GM12878 (cell line): ENCODE data around the gene ZCCHC17. TPM values are rescaled to one million over a fixed set of nuclear protein-coding genes. Genes with fewer than 3 reads are reported as not detected.

ENCODE experiments used
- ATF3 ChIP-seq: IDR thresholded peaks from 2 replicates; pipeline ENCODE4 v1.6.1; 2011; ENCODE audit warnings: low read depth, mild to moderate bottlenecking, low read length, moderate library complexity, borderline replicate concordance; ENCODE audit errors: extremely low read depth
- ATF7 ChIP-seq: fragments of 450-650 bp; IDR thresholded peaks from 2 replicates; pipeline ENCODE4 v1.6.1; 2016; ENCODE audit warnings: low read depth, mild to moderate bottlenecking
- BCL11A ChIP-seq: IDR thresholded peaks from 2 replicates; pipeline ENCODE4 v1.6.1; 2011; ENCODE audit warnings: low read depth, low read length
- BMI1 ChIP-seq: fragments of 450-650 bp; IDR thresholded peaks from 2 replicates; pipeline ENCODE4 v1.6.1; 2016; ENCODE audit warnings: mild to moderate bottlenecking, moderate library complexity, borderline replicate concordance
- BRCA1 ChIP-seq: IDR thresholded peaks from 2 replicates; pipeline ENCODE4 v1.6.1; 2011; ENCODE audit warnings: low read depth, low read length, improper control_type of control experiment
- CEBPB ChIP-seq, 2 experiments: fragments of 150-350 bp in 1 of 2; IDR thresholded peaks; 2 replicates each; pipeline ENCODE4 v1.6.1; 2012 to 2014; ENCODE audit warnings: low read depth in 2 of 2, low read length in 2 of 2, borderline replicate concordance in 1 of 2, inconsistent platforms in 1 of 2
- CHD2 ChIP-seq: IDR thresholded peaks from 2 replicates; pipeline ENCODE4 v1.6.1; 2011; ENCODE audit warnings: low read depth, low read length, improper control_type of control experiment, borderline replicate concordance
- CTCF ChIP-seq, 3 experiments: IDR thresholded peaks in 2 of 3; conservative IDR thresholded peaks in 1 of 3; 2 replicates each; pipeline ENCODE4 v1.5.1; 2011; ENCODE audit warnings: low read depth in 3 of 3, low read length in 3 of 3, mild to moderate bottlenecking in 3 of 3, control low read depth in 2 of 3, moderate library complexity in 2 of 3, inconsistent platforms in 1 of 3, mixed read lengths in 1 of 3; ENCODE audit not compliant: control insufficient read depth in 2 of 3, insufficient read depth in 1 of 3; ENCODE audit errors: extremely low read depth in 1 of 3
- DPF2 ChIP-seq: fragments of 450-650 bp; IDR thresholded peaks from 2 replicates; pipeline ENCODE4 v1.6.1; 2017; ENCODE audit warnings: mild to moderate bottlenecking
- ETV6 ChIP-seq, 2 experiments: fragments of 450-650 bp in 1 of 2; IDR thresholded peaks in 1 of 2; conservative IDR thresholded peaks in 1 of 2; 2 replicates each; pipeline ENCODE4 v1.6.1; 2014; ENCODE audit warnings: antibody characterized with exemption in 1 of 2, borderline replicate concordance in 1 of 2, low read depth in 1 of 2, mild to moderate bottlenecking in 1 of 2, moderate library complexity in 1 of 2
- IKZF1 ChIP-seq: fragments of 450-650 bp; conservative IDR thresholded peaks from 2 replicates; pipeline ENCODE4 v1.6.1; 2017; ENCODE audit warnings: antibody characterized with exemption, mild to moderate bottlenecking
- IRF4 ChIP-seq: IDR thresholded peaks from 2 replicates; pipeline ENCODE4 v1.6.1; 2011; ENCODE audit warnings: low read depth, low read length
- IRF5 ChIP-seq: fragments of 450-650 bp; IDR thresholded peaks from 2 replicates; pipeline ENCODE4 v1.6.1; 2017; ENCODE audit warnings: borderline replicate concordance
- KAT2A ChIP-seq: conservative IDR thresholded peaks from 2 replicates; pipeline ENCODE4 v1.6.1; 2011; ENCODE audit warnings: low read depth, low read length; ENCODE audit not compliant: control insufficient read depth
- MTA3 ChIP-seq: IDR thresholded peaks from 2 replicates; pipeline ENCODE4 v1.6.1; 2012; ENCODE audit warnings: low read length, inconsistent platforms, borderline replicate concordance
- MXI1 ChIP-seq: fragments of 150-350 bp; IDR thresholded peaks from 2 replicates; pipeline ENCODE4 v1.6.1; 2011; ENCODE audit warnings: low read depth, mild to moderate bottlenecking, inconsistent platforms, low read length, improper control_type of control experiment
- NFXL1 ChIP-seq: fragments of 450-650 bp; IDR thresholded peaks from 2 replicates; pipeline ENCODE4 v1.6.1; 2017; ENCODE audit warnings: antibody characterized with exemption, mild to moderate bottlenecking, borderline replicate concordance
- NFYB ChIP-seq: IDR thresholded peaks from 2 replicates; pipeline ENCODE4 v1.6.1; 2011; ENCODE audit warnings: low read depth, mild to moderate bottlenecking, low read length, improper control_type of control experiment, moderate library complexity; ENCODE audit not compliant: insufficient read depth
- PBX3 ChIP-seq: IDR thresholded peaks from 2 replicates; pipeline ENCODE4 v1.6.1; 2011; ENCODE audit warnings: mild to moderate bottlenecking, low read depth, low read length, moderate library complexity; ENCODE audit not compliant: insufficient replicate concordance
- POLR2AphosphoS5 ChIP-seq: IDR thresholded peaks from 2 replicates; pipeline ENCODE4 v1.6.1; 2011; ENCODE audit warnings: mild to moderate bottlenecking, low read length, inconsistent platforms
- RCOR1 ChIP-seq: conservative IDR thresholded peaks from 2 replicates; pipeline ENCODE4 v1.6.1; 2012; ENCODE audit warnings: low read depth, low read length, improper control_type of control experiment
- RUNX3 ChIP-seq: IDR thresholded peaks from 2 replicates; pipeline ENCODE4 v1.6.1; 2012; ENCODE audit warnings: low read length, inconsistent platforms
- SMARCA5 ChIP-seq: fragments of 450-650 bp; IDR thresholded peaks from 2 replicates; pipeline ENCODE4 v1.6.1; 2017; ENCODE audit warnings: mild to moderate bottlenecking
- SRF ChIP-seq, 2 experiments: IDR thresholded peaks; 2 replicates each; pipeline ENCODE4 v1.6.1; 2011; ENCODE audit warnings: low read depth in 2 of 2, low read length in 2 of 2, mild to moderate bottlenecking in 1 of 2, moderate library complexity in 1 of 2
- TCF3 ChIP-seq: IDR thresholded peaks from 2 replicates; pipeline ENCODE4 v1.6.1; 2012; ENCODE audit warnings: low read depth, mild to moderate bottlenecking, low read length, borderline replicate concordance; ENCODE audit not compliant: insufficient read depth
- ZNF622 ChIP-seq: fragments of 450-650 bp; IDR thresholded peaks from 2 replicates; pipeline ENCODE4 v1.6.1; 2017; ENCODE audit warnings: mild to moderate bottlenecking, inconsistent platforms
- polyA plus RNA-seq, 11 experiments: library from polyadenylated mRNA; depleted of rRNA in 4 of 11; unstranded in 6 of 11; stranded (reverse) in 5 of 11; fragments of >200 nt; fragmentation: Nextera tagmentation in 4 of 11; fragmentation: Illumina TruSeq in 1 of 11; extraction: Ambion mirVana in 4 of 11; extraction: Trizol in 1 of 11; gene quantifications; 1 replicate in 1 of 11; 2 replicates in 10 of 11; pipeline versions ENCODE4 v1.2.1 to v1.2.3, GENCODE V29; 2011 to 2016; ENCODE audit warnings: inconsistent platforms in 2 of 11, missing spikeins in 2 of 11, low read depth in 1 of 11
- total RNA-seq, 4 experiments: library from RNA; depleted of rRNA in 3 of 4; stranded (reverse); fragments of >200 nt in 3 of 4; fragmentation: Illumina TruSeq in 1 of 4; extraction: Trizol in 1 of 4; gene quantifications; 2 replicates each; pipeline versions ENCODE4 v1.2.1 to v1.2.3, GENCODE V29; 2013 to 2021

Gene ZCCHC17
- total and polyA plus RNA-seq, 10 of the 15 experiments (the other 5 are each of a cell fraction or from before 2014, with no cell fraction given) = 22.3 to 86.3 (median 47.0) TPM

GRCh38 chr1:31296486-31297276 is at the start of gene ZCCHC17, which contains the start of gene SNRNP40 (continued):
- TF ChIP-seq IKZF1 (peak; percentile 33), RUNX3 (peak; percentile 62), BMI1 (no peak), ATF7 (peak; percentile 99), ATF3 (no peak), MTA3 (no peak), BCL11A (no peak), MXI1 (peak; percentile 83), IRF4 (no peak), NFXL1 (no peak), SRF (IDR thresholded peaks at IDR 0.05; ENCODE audit: low read depth in 2 of 2, low read length in 2 of 2) (0 out of 4 replicates have a peak, but pooled peaks of 1 of the 2 experiments have one; percentile 34), PBX3 (no peak), CTCF (IDR thresholded peaks at IDR 0.05 in 2 of 3, conservative IDR thresholded peaks at IDR 0.05 in 1 of 3; ENCODE audit: control insufficient read depth in 2 of 3, extremely low read depth in 1 of 3, insufficient read depth in 1 of 3, low read depth in 3 of 3, low read length in 3 of 3) (peak in 1 of 3 experiments; percentile 8; a peak in 2 of 6 replicates), SMARCA5 (no peak), ZNF622 (no peak), DPF2 (peak; percentile 11; the same call in 1 of the 2 replicates), TCF3 (no peak), KAT2A (no peak), IRF5 (no peak), RCOR1 (0 out of 2 replicates have a peak, but pooled peaks have one; percentile 30), CEBPB (IDR thresholded peaks at IDR 0.05; ENCODE audit: borderline replicate concordance in 1 of 2, low read depth in 2 of 2, low read length in 2 of 2) (no peak), POLR2AphosphoS5 (peak; percentile 98), BRCA1 (no peak), CHD2 (peak; percentile 86; the same call in 1 of the 2 replicates), NFYB (peak; percentile 87), ETV6 (conservative IDR thresholded peaks at IDR 0.05 in 1 of 2, IDR thresholded peaks at IDR 0.05 in 1 of 2; ENCODE audit: borderline replicate concordance in 1 of 2, low read depth in 1 of 2) (no peak)
